ENCODE measurements around the gene REEP2.
"Not testable (repeated sequence)": the region's sequence is repeated elsewhere in the genome, so short reads cannot be mapped to it uniquely, and the experiment has no call there.

Gene REEP2

GRCh38 chr5:138438724-138439476 lies at the start of gene REEP2:
Gene REEP2 (plus strand): TSS chr5:138439057. CDS start chr5:138439209, 152 bp downstream.
- DNase-seq, result no peak

GRCh38 chr5:138389332-138389731 lies 49.5 kb upstream of the REEP2 start:
- no peak for DNase-seq

- DNase-seq, result not testable (repeated sequence)
These were observed 48.9 kb upstream of the REEP2 start for GRCh38 chr5:138389911-138390310.

GRCh38 chr5:138391859-138392386 lies 46.9 kb upstream of the REEP2 start:
- no peak for DNase-seq

- DNase-seq, result no peak
These were observed 36.2 kb upstream of the REEP2 start for GRCh38 chr5:138402640-138403039.

- DNase-seq, result no peak
These were observed 30.8 kb upstream of the REEP2 start for GRCh38 chr5:138408023-138408422.

- not testable (repeated sequence) for DNase-seq
These were observed 27.7 kb upstream of the REEP2 start for GRCh38 chr5:138410996-138411640.

- DNase-seq, result no peak
These were observed 20.4 kb upstream of the REEP2 start for GRCh38 chr5:138418444-138418843.

- no peak for DNase-seq
These were observed 13.8 kb upstream of the REEP2 start for GRCh38 chr5:138425079-138425478.

- DNase-seq, result no peak
These were observed 2.9 kb upstream of the REEP2 start for GRCh38 chr5:138435943-138436342.

GRCh38 chr5:138438003-138438723 lies 694 bp upstream of the REEP2 start:
- no peak for DNase-seq

GRCh38 chr5:138439477-138440158 lies 761 bp downstream of the REEP2 start:
- no peak for DNase-seq

GRCh38 chr5:138440159-138441073 lies 1.6 kb downstream of the REEP2 start:
- no peak for DNase-seq

- no peak for DNase-seq
These were observed 2.4 kb downstream of the REEP2 start for GRCh38 chr5:138441221-138441620.

- DNase-seq, result no peak
These were observed 5.4 kb downstream of the REEP2 start for GRCh38 chr5:138444078-138444773.

- DNase-seq, result no peak
These were observed 6.1 kb downstream of the REEP2 start for GRCh38 chr5:138444774-138445546.

GRCh38 chr5:138445547-138446271 lies 6.9 kb downstream of the REEP2 start:
- DNase-seq, result no peak

GRCh38 chr5:138448070-138448469 lies 9.2 kb downstream of the REEP2 start:
- no peak for DNase-seq
